Measurements from ENCODE around the gene FGF23. TPM values are rescaled to one million over a fixed set of nuclear protein-coding genes. Genes with fewer than 3 reads are reported as not detected.

FGF23 gene
- total and polyA plus RNA-seq, 4 donors = 0.10 to 0.83 (median 0.47) TPM; not detected in 1

- TF ChIP-seq RXRA (IDR thresholded peaks at IDR 0.05) = no peak
Measured at GRCh38 chr12:4387607-4388006, 8.1 kb upstream of the FGF23 start (continued).

DNA sequence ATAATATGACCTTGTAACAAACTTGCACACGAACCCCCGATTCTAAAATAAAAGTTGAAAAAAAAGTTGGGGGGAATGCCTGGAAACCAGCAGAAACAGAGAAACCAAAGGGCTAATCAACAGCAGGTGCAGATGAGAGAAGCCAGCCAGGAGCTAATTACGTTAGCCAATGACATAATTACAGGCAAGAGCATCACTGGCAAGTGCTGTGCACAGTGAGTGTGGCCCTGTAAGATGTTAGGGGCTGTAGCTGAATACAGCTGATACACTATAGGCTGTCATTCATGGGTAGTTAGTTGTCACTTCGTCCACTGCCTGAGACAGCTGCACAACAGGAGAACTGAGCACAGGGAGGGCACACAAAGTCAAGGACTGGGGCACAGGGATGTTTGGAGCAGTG lies 7.3 kb upstream of the FGF23 start:
- Histone ChIP-seq H3K9ac (ENCODE audit: low read depth in 1 of 2, low read length in 2 of 2) (no peak overlapping the region), H3K4me3 (ENCODE audit: low read depth in 1 of 3, low read length in 3 of 3) (no peak overlapping the region), H3K27me3 (ENCODE audit: control insufficient read depth in 4 of 4, insufficient read depth in 4 of 4, low read length in 3 of 4) (peaks cover 0 to 3% (median 1%) of the 10 kb centered on the region in 4 donors), H3K4me1 (ENCODE audit: control insufficient read depth in 4 of 4, insufficient read depth in 4 of 4, low read length in 3 of 4) (no peaks in the 10 kb centered on the region), H3K36me3 (ENCODE audit: control insufficient read depth in 4 of 4, insufficient read depth in 3 of 4, low read depth in 1 of 4, low read length in 3 of 4) (no peaks in the 10 kb centered on the region), H3K27ac (ENCODE audit: low read depth in 1 of 2, low read length in 2 of 2) (no peak overlapping the region), H3K9me3 (ENCODE audit: control insufficient read depth in 4 of 4, low read length in 3 of 4) (no peaks in the 10 kb centered on the region)
- DNase-seq (ENCODE audit: low spot score) = no peak
- no peak for TF ChIP-seq REST (IDR thresholded peaks at IDR 0.05)
- WGBS = 72% methylated on average over 4 of the region's 4 CpGs

DNA sequence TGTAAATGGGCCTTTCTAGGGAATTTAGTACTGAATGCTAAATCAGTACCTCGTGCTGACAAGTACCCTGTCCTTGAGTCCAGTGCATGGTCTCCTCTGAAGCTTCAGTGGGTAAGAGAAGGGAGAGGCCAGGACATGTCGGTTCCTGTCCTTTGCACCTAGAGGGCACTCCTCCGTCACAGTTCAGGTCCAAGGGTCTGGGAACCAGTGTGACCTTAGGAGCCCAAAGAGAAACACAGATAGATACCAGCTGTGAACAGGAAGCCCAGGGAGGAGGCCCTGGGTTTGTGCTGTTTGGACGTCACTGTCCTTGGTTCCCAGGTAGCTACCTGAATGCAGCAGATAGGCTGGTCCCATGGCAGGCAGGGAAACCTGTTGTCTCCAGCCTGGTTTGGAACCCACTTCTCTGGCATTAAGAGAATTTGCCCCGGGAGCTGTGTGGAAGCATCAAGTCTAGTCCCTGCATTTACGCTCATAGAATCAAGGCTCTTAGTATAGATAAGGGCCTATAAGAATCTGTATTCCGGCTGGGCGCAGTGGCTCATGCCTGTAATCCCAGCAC lies 3.9 kb upstream of the FGF23 start:
- Histone ChIP-seq H3K4me1 (ENCODE audit: control insufficient read depth in 4 of 4, insufficient read depth in 4 of 4, low read length in 3 of 4) (no peaks in the 10 kb centered on the region), H3K36me3 (ENCODE audit: control insufficient read depth in 4 of 4, insufficient read depth in 3 of 4, low read depth in 1 of 4, low read length in 3 of 4) (no peaks in the 10 kb centered on the region), H3K27me3 (ENCODE audit: control insufficient read depth in 4 of 4, insufficient read depth in 4 of 4, low read length in 3 of 4) (peaks cover 0 to 3% (median 2%) of the 10 kb centered on the region in 4 donors), H3K9me3 (ENCODE audit: control insufficient read depth in 4 of 4, low read length in 3 of 4) (no peaks in the 10 kb centered on the region), H3K27ac (ENCODE audit: low read depth in 1 of 2, low read length in 2 of 2) (no peak overlapping the region), H3K4me3 (ENCODE audit: low read depth in 1 of 3, low read length in 3 of 3) (no peak overlapping the region), H3K9ac (ENCODE audit: low read depth in 1 of 2, low read length in 2 of 2) (no peak overlapping the region)
- TF ChIP-seq FOXA1 (IDR thresholded peaks at IDR 0.05) = no peak
- no peak for TF ChIP-seq NR2F2 (IDR thresholded peaks at IDR 0.05)
- TF ChIP-seq HNF4A (conservative IDR thresholded peaks at IDR 0.05) = peak; percentile 8 to 50
- DNase-seq (ENCODE audit: low spot score) = no peak
- WGBS = 68% methylated on average over 8 of the region's 8 CpGs

- Histone ChIP-seq H3K9me3 (ENCODE audit: control insufficient read depth in 4 of 4, low read length in 3 of 4) (no peaks in the 10 kb centered on the region), H3K4me3 (ENCODE audit: low read depth in 1 of 3, low read length in 3 of 3) (no peak overlapping the region), H3K27me3 (ENCODE audit: control insufficient read depth in 4 of 4, insufficient read depth in 4 of 4, low read length in 3 of 4) (peaks cover 0 to 9% (median under 1%) of the 10 kb centered on the region in 4 donors), H3K4me1 (ENCODE audit: control insufficient read depth in 4 of 4, insufficient read depth in 4 of 4, low read length in 3 of 4) (no peaks in the 10 kb centered on the region), H3K9ac (ENCODE audit: low read depth in 1 of 2, low read length in 2 of 2) (no peak overlapping the region), H3K36me3 (ENCODE audit: control insufficient read depth in 4 of 4, insufficient read depth in 3 of 4, low read depth in 1 of 4, low read length in 3 of 4) (no peaks in the 10 kb centered on the region), H3K27ac (ENCODE audit: low read depth in 1 of 2, low read length in 2 of 2) (no peak overlapping the region)
- WGBS = 69% methylated on average over 4 of the region's 4 CpGs
- DNase-seq (ENCODE audit: low spot score) = no peak
- TF ChIP-seq HNF4A (conservative IDR thresholded peaks at IDR 0.05) (no peak), ATF3 (IDR thresholded peaks at IDR 0.05) (no peak), CTCF (IDR thresholded peaks at IDR 0.05; ENCODE audit: low read depth, low read length, missing input control) (no peak), FOXA1 (IDR thresholded peaks at IDR 0.05) (no peak), ZBTB33 (IDR thresholded peaks at IDR 0.05) (no peak), YY1 (IDR thresholded peaks at IDR 0.05) (no peak), RXRA (IDR thresholded peaks at IDR 0.05) (no peak)
Measured at GRCh38 chr12:4380332-4380731, 820 bp upstream of the FGF23 start.
